Measurements from ENCODE around the gene PLLP.

- TF ChIP-seq CTCF (IDR thresholded peaks at IDR 0.05): no peak
- TF ChIP-seq POLR2A (IDR thresholded peaks at IDR 0.05): no peak
- TF ChIP-seq EP300 (IDR thresholded peaks at IDR 0.05): no peak
These were observed 35.2 kb upstream of the PLLP start for GRCh38 chr16:57319646-57320045.

Measured in sigmoid colon (tissue), 4 donors.